HCT116 (cell line): Measurements from ENCODE around the gene APP.

Experiments
- CEBPB ChIP-seq: IDR thresholded peaks from 2 replicates; pipeline ENCODE4 v1.6.1; 2012; ENCODE audit warnings: low read depth
- ELF1 ChIP-seq: IDR thresholded peaks from 2 replicates; pipeline ENCODE4 v1.6.1; 2012; ENCODE audit warnings: low read depth, borderline replicate concordance
- EZH2phosphoT487 ChIP-seq: fragments of 200-600 bp; IDR thresholded peaks from 2 replicates; pipeline ENCODE4 v1.6.1; 2018; ENCODE audit warnings: antibody characterized with exemption, borderline replicate concordance
- FOSL1 ChIP-seq: IDR thresholded peaks from 2 replicates; pipeline ENCODE4 v1.6.1; 2012; ENCODE audit warnings: low read depth
- POLR2A ChIP-seq: IDR thresholded peaks from 2 replicates; pipeline ENCODE4 v1.7.0; 2011; ENCODE audit warnings: borderline replicate concordance; ENCODE audit not compliant: insufficient read depth, insufficient read length; ENCODE audit errors: extremely low read depth
- POLR2AphosphoS5 ChIP-seq: IDR thresholded peaks from 2 replicates; pipeline ENCODE4 v1.6.1; 2011; ENCODE audit warnings: mild to moderate bottlenecking, low read depth, low read length, moderate library complexity
- SIN3A ChIP-seq: IDR thresholded peaks from 2 replicates; pipeline ENCODE4 v1.6.1; 2012; ENCODE audit warnings: low read depth
- TCF7L2 ChIP-seq: IDR thresholded peaks from 2 replicates; pipeline ENCODE4 v1.7.0; 2011; ENCODE audit warnings: borderline replicate concordance, inconsistent platforms; ENCODE audit not compliant: insufficient read depth, insufficient read length; ENCODE audit errors: extremely low read depth
- ZFX ChIP-seq: fragments of 450-650 bp; IDR thresholded peaks from 2 replicates; pipeline ENCODE4 v1.6.1; 2017
- TF ChIP-seq, protein P1 (sequence below), 3 experiments: fragments of 200-600 bp in 1 of 3; sonication (generic) in 1 of 3; IDR thresholded peaks in 2 of 3; conservative IDR thresholded peaks in 1 of 3; 2 replicates each; pipeline ENCODE4 v1.5.1; 2012 to 2017; ENCODE audit warnings: low read depth in 2 of 3, low read length in 2 of 3, antibody characterized with exemption in 1 of 3, borderline replicate concordance in 1 of 3, control low read depth in 1 of 3, mild to moderate bottlenecking in 1 of 3, mixed read lengths in 1 of 3, mixed run types in 1 of 3, moderate library complexity in 1 of 3; ENCODE audit not compliant: insufficient read depth in 1 of 3

DNA sequence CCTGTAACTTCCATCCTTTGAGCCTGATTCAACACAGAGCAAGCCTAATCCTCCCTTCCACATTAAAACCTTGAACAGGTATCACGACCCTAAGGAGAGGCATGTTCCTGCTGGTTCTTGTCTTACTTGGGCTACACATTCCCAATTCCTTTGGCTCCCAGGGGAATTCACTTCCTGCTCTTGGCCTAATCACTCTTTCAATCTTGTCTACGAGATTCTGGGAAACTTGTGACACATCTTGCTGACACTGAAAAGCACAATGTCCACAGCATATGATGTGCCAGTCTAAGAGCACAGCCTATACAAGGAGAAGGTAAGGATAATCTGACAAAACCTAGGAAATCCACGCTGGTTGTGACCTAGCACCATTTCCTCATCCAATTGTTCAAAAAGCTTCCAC is 271.9 kb downstream of the APP start:
- TF ChIP-seq, protein P1, sequence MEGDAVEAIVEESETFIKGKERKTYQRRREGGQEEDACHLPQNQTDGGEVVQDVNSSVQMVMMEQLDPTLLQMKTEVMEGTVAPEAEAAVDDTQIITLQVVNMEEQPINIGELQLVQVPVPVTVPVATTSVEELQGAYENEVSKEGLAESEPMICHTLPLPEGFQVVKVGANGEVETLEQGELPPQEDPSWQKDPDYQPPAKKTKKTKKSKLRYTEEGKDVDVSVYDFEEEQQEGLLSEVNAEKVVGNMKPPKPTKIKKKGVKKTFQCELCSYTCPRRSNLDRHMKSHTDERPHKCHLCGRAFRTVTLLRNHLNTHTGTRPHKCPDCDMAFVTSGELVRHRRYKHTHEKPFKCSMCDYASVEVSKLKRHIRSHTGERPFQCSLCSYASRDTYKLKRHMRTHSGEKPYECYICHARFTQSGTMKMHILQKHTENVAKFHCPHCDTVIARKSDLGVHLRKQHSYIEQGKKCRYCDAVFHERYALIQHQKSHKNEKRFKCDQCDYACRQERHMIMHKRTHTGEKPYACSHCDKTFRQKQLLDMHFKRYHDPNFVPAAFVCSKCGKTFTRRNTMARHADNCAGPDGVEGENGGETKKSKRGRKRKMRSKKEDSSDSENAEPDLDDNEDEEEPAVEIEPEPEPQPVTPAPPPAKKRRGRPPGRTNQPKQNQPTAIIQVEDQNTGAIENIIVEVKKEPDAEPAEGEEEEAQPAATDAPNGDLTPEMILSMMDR (IDR thresholded peaks at IDR 0.05 in 2 of 3, conservative IDR thresholded peaks at IDR 0.05 in 1 of 3; ENCODE audit: borderline replicate concordance in 1 of 3, insufficient read depth in 1 of 3, low read depth in 2 of 3, low read length in 2 of 3) = no peak
- TF ChIP-seq POLR2A (no peak), POLR2AphosphoS5 (no peak), TCF7L2 (no peak), EZH2phosphoT487 (no peak), ZFX (no peak), FOSL1 (no peak), SIN3A (no peak), ELF1 (no peak), CEBPB (no peak)
